ENCODE measurements around the gene ACBD6.

ACBD6 gene

DNA sequence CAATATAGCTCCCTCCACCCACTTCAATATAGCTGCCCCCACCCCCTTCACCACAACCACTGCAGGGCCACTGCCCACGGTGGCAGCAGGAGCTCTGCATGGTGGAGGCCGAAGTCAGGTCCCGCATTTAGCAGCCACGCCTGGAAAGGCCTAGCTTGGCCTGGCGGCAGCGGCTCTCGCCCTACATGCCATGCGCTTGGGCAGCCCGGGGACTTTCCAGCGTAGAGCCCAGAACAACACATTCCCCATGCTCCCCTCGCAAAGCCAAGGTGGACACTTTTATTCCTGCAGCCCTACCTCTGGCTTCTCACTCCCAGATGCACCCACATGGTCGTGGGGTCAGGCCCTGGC, 235.2 kb downstream of the ACBD6 start:
- Histone ChIP-seq H2AFZ (ENCODE audit: low read length) (no peak overlapping the region), H3K27ac (ENCODE audit: low read depth, low read length, poor library complexity, severe bottlenecking) (no peak overlapping the region), H3K79me2 (ENCODE audit: insufficient read depth, low read length) (no peaks in the 10 kb centered on the region), H3K9me2 (ENCODE audit: low read depth, low read length) (no peaks in the 10 kb centered on the region), H3F3A (ENCODE audit: insufficient read depth, low read length) (no peaks in the 10 kb centered on the region), H3K36me3 (ENCODE audit: insufficient read depth, low read length) (no peaks in the 10 kb centered on the region), H3K4me3 (ENCODE audit: low read depth, low read length, poor library complexity, severe bottlenecking) (no peak overlapping the region), H4K20me1 (ENCODE audit: insufficient read depth, low read length) (no peaks in the 10 kb centered on the region), H3K4me2 (ENCODE audit: low read length) (no peak overlapping the region), H3K4me1 (ENCODE audit: insufficient read depth, low read length, severe bottlenecking) (no peaks in the 10 kb centered on the region), H3K9ac (ENCODE audit: low read length) (no peak overlapping the region), H3K9me3 (ENCODE audit: low read length) (no peaks in the 10 kb centered on the region), H3K27me3 (ENCODE audit: insufficient read depth, low read length) (0 out of 2 replicates have a peak, but pooled peaks cover 6% of the 10 kb centered on the region)
- TF ChIP-seq, protein P1, sequence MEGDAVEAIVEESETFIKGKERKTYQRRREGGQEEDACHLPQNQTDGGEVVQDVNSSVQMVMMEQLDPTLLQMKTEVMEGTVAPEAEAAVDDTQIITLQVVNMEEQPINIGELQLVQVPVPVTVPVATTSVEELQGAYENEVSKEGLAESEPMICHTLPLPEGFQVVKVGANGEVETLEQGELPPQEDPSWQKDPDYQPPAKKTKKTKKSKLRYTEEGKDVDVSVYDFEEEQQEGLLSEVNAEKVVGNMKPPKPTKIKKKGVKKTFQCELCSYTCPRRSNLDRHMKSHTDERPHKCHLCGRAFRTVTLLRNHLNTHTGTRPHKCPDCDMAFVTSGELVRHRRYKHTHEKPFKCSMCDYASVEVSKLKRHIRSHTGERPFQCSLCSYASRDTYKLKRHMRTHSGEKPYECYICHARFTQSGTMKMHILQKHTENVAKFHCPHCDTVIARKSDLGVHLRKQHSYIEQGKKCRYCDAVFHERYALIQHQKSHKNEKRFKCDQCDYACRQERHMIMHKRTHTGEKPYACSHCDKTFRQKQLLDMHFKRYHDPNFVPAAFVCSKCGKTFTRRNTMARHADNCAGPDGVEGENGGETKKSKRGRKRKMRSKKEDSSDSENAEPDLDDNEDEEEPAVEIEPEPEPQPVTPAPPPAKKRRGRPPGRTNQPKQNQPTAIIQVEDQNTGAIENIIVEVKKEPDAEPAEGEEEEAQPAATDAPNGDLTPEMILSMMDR (IDR thresholded peaks at IDR 0.05; ENCODE audit: low read length): no peak
- TF ChIP-seq EZH2 (IDR thresholded peaks at IDR 0.05; ENCODE audit: borderline replicate concordance, low read length): no peak

DNA sequence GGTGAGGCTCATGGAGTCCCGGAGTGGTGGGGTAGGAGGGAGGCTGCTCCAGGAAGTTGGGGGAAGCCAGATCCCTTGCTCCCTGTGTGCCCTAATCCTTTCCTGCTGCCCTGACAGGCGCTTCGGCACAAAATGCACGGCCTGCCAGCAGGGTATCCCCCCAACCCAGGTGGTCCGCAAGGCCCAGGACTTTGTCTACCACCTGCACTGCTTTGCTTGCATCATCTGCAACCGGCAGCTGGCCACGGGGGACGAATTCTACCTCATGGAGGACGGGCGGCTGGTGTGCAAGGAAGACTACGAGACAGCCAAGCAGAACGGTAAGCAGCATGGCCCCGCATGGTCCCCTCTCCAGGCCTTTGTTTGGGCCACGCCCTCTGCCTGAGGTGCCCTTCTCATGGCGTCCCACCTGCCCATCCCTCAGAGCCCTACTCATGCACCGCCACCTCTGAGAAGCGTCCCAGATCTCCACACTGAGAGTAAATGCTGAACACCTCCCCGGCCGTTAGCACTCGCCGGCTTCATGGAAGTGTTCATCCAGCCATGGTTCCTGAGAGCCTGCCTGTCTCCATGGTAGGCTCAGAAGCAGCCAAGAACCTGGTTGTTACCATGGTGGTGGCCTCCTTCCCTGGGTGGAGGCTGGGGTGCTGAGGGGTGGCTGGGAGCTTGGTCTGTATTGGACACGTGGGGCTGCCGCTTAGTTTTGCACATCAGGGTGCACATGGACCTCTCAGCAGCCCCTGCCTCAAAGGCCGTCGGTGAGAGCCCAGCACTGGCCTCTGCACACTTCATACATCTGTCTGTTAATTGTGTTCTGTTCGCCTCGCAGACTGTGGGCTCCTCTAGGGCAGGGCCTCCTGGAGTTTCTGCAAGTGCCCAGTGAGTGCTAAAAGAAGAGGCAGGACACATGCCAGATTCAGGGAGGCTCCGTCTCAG, 235.8 kb downstream of the ACBD6 start:
- Histone ChIP-seq H3F3A (ENCODE audit: insufficient read depth, low read length) (no peaks in the 10 kb centered on the region), H4K20me1 (ENCODE audit: insufficient read depth, low read length) (no peaks in the 10 kb centered on the region), H3K4me3 (ENCODE audit: low read depth, low read length, poor library complexity, severe bottlenecking) (no peak overlapping the region), H3K4me1 (ENCODE audit: insufficient read depth, low read length, severe bottlenecking) (no peaks in the 10 kb centered on the region), H3K36me3 (ENCODE audit: insufficient read depth, low read length) (no peaks in the 10 kb centered on the region), H3K9me3 (ENCODE audit: low read length) (no peaks in the 10 kb centered on the region), H3K9me2 (ENCODE audit: low read depth, low read length) (no peaks in the 10 kb centered on the region), H2AFZ (ENCODE audit: low read length) (no peak overlapping the region), H3K4me2 (ENCODE audit: low read length) (no peak overlapping the region), H3K27ac (ENCODE audit: low read depth, low read length, poor library complexity, severe bottlenecking) (no peak overlapping the region), H3K9ac (ENCODE audit: low read length) (no peak overlapping the region), H3K79me2 (ENCODE audit: insufficient read depth, low read length) (no peaks in the 10 kb centered on the region), H3K27me3 (ENCODE audit: insufficient read depth, low read length) (0 out of 2 replicates have a peak, but pooled peaks cover 6% of the 10 kb centered on the region)
- no peak for TF ChIP-seq EZH2 (IDR thresholded peaks at IDR 0.05; ENCODE audit: borderline replicate concordance, low read length)
- TF ChIP-seq, protein P1 (IDR thresholded peaks at IDR 0.05; ENCODE audit: low read length): no peak

DNA sequence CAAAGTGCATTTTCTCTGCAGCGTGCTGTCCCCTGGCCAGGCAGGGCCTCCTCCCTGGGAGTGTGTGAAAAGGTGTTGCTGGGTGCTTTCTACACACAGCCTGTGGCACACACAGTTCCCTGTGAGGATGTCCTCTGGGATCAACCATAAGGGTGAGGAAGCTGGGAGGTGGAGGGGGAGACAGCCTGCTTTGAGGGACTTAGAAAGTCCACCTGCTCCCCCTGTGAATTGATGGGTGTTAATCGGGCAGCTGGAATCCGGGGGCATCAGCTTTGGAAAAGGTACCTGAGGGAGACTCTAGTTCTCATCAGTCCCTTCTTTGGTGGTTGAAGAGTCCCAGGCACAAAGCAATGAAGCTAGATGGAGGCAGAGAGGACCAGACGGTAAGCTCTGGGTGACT, 236.5 kb downstream of the ACBD6 start:
- Histone ChIP-seq H4K20me1 (ENCODE audit: insufficient read depth, low read length) (no peaks in the 10 kb centered on the region), H3K9me3 (ENCODE audit: low read length) (no peaks in the 10 kb centered on the region), H3K36me3 (ENCODE audit: insufficient read depth, low read length) (no peaks in the 10 kb centered on the region), H3K79me2 (ENCODE audit: insufficient read depth, low read length) (no peaks in the 10 kb centered on the region), H3K27ac (ENCODE audit: low read depth, low read length, poor library complexity, severe bottlenecking) (no peak overlapping the region), H3K4me2 (ENCODE audit: low read length) (no peak overlapping the region), H3F3A (ENCODE audit: insufficient read depth, low read length) (no peaks in the 10 kb centered on the region), H3K4me1 (ENCODE audit: insufficient read depth, low read length, severe bottlenecking) (no peaks in the 10 kb centered on the region), H3K9ac (ENCODE audit: low read length) (no peak overlapping the region), H2AFZ (ENCODE audit: low read length) (no peak overlapping the region), H3K4me3 (ENCODE audit: low read depth, low read length, poor library complexity, severe bottlenecking) (no peak overlapping the region), H3K9me2 (ENCODE audit: low read depth, low read length) (no peaks in the 10 kb centered on the region), H3K27me3 (ENCODE audit: insufficient read depth, low read length) (0 out of 2 replicates have a peak, but pooled peaks cover 6% of the 10 kb centered on the region)
- TF ChIP-seq EZH2 (IDR thresholded peaks at IDR 0.05; ENCODE audit: borderline replicate concordance, low read length): no peak
- TF ChIP-seq, protein P1 (IDR thresholded peaks at IDR 0.05; ENCODE audit: low read length): no peak
